Keratinocyte (primary cell): ENCODE results near the gene LLGL1. TPM values are rescaled to one million over a fixed set of nuclear protein-coding genes. Genes with fewer than 3 reads are reported as not detected.

Experiments
- DNase-seq: peaks from one replicate; pipeline ENCODE4 v3.0.0-alpha.2; 2011; ENCODE audit warnings: low read depth, missing footprints, low spot score
- FAIRE-seq: peaks from 2 replicates; lab custom pipeline; 2011; peaks lifted over from hg19 to GRCh38; lab: Jason Lieb, UNC
- H2AFZ ChIP-seq: 2 replicates; pipeline ENCODE4 v1.6.0; 2012; ENCODE audit warnings: low read length, control low read depth, inconsistent platforms; ENCODE audit not compliant: control insufficient read depth
- H3K27ac ChIP-seq: 2 replicates; pipeline ENCODE4 v1.5.1; 2011; ENCODE audit warnings: low read length; ENCODE audit not compliant: control insufficient read depth, insufficient read depth
- H3K27me3 ChIP-seq: 3 replicates; pipeline ENCODE4 v1.6.0; 2011; ENCODE audit warnings: low read length; ENCODE audit not compliant: control insufficient read depth, insufficient read depth; ENCODE audit errors: extremely low read depth
- H3K36me3 ChIP-seq, 2 experiments: 2 replicates in 1 of 2; 3 replicates in 1 of 2; pipeline ENCODE4 v1.5.1; 2011; ENCODE audit warnings: low read length in 2 of 2, mild to moderate bottlenecking in 1 of 2; ENCODE audit not compliant: control insufficient read depth in 2 of 2, insufficient read depth in 2 of 2; ENCODE audit errors: extremely low read depth in 1 of 2
- H3K4me1 ChIP-seq: 3 replicates; pipeline ENCODE4 v1.5.1; 2011; ENCODE audit warnings: low read length; ENCODE audit not compliant: control insufficient read depth, insufficient read depth; ENCODE audit errors: extremely low read depth
- H3K4me2 ChIP-seq: 3 replicates; pipeline ENCODE4 v1.6.0; 2011; ENCODE audit warnings: low read depth, low read length; ENCODE audit not compliant: control insufficient read depth, insufficient read depth; ENCODE audit errors: extremely low read depth
- H3K4me3 ChIP-seq, 3 experiments: fragments of 200-600 bp in 1 of 3; sonication (generic) in 1 of 3; 2 replicates in 2 of 3; 3 replicates in 1 of 3; pipeline ENCODE4 v1.5.1; 2011 to 2016; ENCODE audit warnings: low read length in 3 of 3, mild to moderate bottlenecking in 3 of 3, control low read depth in 2 of 3, inconsistent platforms in 1 of 3, low read depth in 1 of 3, mixed read lengths in 1 of 3, mixed run types in 1 of 3, moderate library complexity in 1 of 3; ENCODE audit not compliant: control insufficient read depth in 2 of 3, insufficient read depth in 2 of 3; ENCODE audit errors: extremely low read depth in 1 of 3
- H3K79me2 ChIP-seq: 2 replicates; pipeline ENCODE4 v1.6.0; 2012; ENCODE audit warnings: low read length; ENCODE audit not compliant: control insufficient read depth, insufficient read depth
- H3K9ac ChIP-seq: 3 replicates; pipeline ENCODE4 v1.6.0; 2011; ENCODE audit warnings: low read length; ENCODE audit not compliant: control insufficient read depth, insufficient read depth; ENCODE audit errors: extremely low read depth
- H3K9me1 ChIP-seq: 3 replicates; pipeline ENCODE4 v1.6.0; 2011; ENCODE audit warnings: low read length; ENCODE audit not compliant: control insufficient read depth, insufficient read depth; ENCODE audit errors: extremely low read depth
- H3K9me3 ChIP-seq: 2 replicates; pipeline ENCODE4 v1.5.1; 2012; ENCODE audit warnings: low read depth, low read length; ENCODE audit not compliant: control insufficient read depth
- H4K20me1 ChIP-seq: 3 replicates; pipeline ENCODE4 v1.6.0; 2011; ENCODE audit warnings: low read length; ENCODE audit not compliant: control insufficient read depth, insufficient read depth; ENCODE audit errors: extremely low read depth
- CTCF ChIP-seq, 3 experiments: IDR thresholded peaks in 1 of 3; conservative IDR thresholded peaks in 1 of 3; optimal IDR thresholded peaks in 1 of 3; 2 replicates in 2 of 3; 3 replicates in 1 of 3; pipeline versions ENCODE3 to v1.5.1; 2011; ENCODE audit warnings: low read length in 3 of 3, mild to moderate bottlenecking in 3 of 3, moderate library complexity in 2 of 3, control low read depth in 1 of 3, inconsistent platforms in 1 of 3; ENCODE audit not compliant: insufficient read depth in 2 of 3; ENCODE audit errors: extremely low read depth in 1 of 3
- EZH2 ChIP-seq: IDR thresholded peaks from one replicate; pipeline ENCODE4 v1.6.1; 2012; ENCODE audit warnings: inconsistent platforms, mild to moderate bottlenecking, low read length, moderate library complexity
- dilution Hi-C: fragments of 300-500 bp; cut with MboI; formaldehyde crosslinking; loops from one replicate; pipeline ENCODE4 v1.7.0; 2020; ENCODE audit warnings: low sequenced_read_pairs; ENCODE audit not compliant: extremely low pct_ligation_motif_present
- polyA plus RNA-seq, 5 experiments: library from polyadenylated mRNA; depleted of rRNA in 3 of 5; stranded (reverse) in 3 of 5; stranded (forward) in 1 of 5; unstranded in 1 of 5; fragments of >200 nt; gene quantifications; 1 replicate in 1 of 5; 2 replicates in 3 of 5; 3 replicates in 1 of 5; pipeline versions ENCODE4 v1.2.1 to v1.2.3, GENCODE V29; 2011 to 2012; ENCODE audit warnings: missing spikeins in 2 of 5, low read depth in 1 of 5, low replicate concordance in 1 of 5

Gene LLGL1
- polyA plus RNA-seq, 1 donor (not counting 4 experiments of a cell fraction or from before 2014, with no cell fraction given), result 13.8 TPM

- TF ChIP-seq CTCF (optimal IDR thresholded peaks at IDR 0.05 in 1 of 3, IDR thresholded peaks at IDR 0.05 in 1 of 3, conservative IDR thresholded peaks at IDR 0.05 in 1 of 3; ENCODE audit: extremely low read depth in 1 of 3, insufficient read depth in 2 of 3, low read length in 3 of 3), result no peak
- TF ChIP-seq EZH2, result no peak
- H3K27me3 ChIP-seq, result no peaks in the 10 kb centered on the region
- no peak overlapping the region for H3K4me2 ChIP-seq
- FAIRE-seq, result no peak
- dilution Hi-C loops, result no loop called here
- no peak overlapping the region for H3K27ac ChIP-seq
- no peak for DNase-seq
- H3K9ac ChIP-seq, result no peak overlapping the region
- no peak overlapping the region for H2AFZ ChIP-seq
- peaks cover 15% of the 10 kb centered on the region for H3K79me2 ChIP-seq
- H3K36me3 ChIP-seq, result peaks cover 9 to 17% of the 10 kb centered on the region in 2 experiments
- no peaks in the 10 kb centered on the region for H4K20me1 ChIP-seq
- H3K9me3 ChIP-seq, result no peaks in the 10 kb centered on the region
- no peak overlapping the region for H3K4me3 ChIP-seq
- peaks cover 28% of the 10 kb centered on the region for H3K4me1 ChIP-seq
- peaks cover 3% of the 10 kb centered on the region for H3K9me1 ChIP-seq
These were observed 38.6 kb downstream of the LLGL1 start for GRCh38 chr17:18263885-18264682.

- TF ChIP-seq CTCF (optimal IDR thresholded peaks at IDR 0.05 in 1 of 3, IDR thresholded peaks at IDR 0.05 in 1 of 3, conservative IDR thresholded peaks at IDR 0.05 in 1 of 3; ENCODE audit: extremely low read depth in 1 of 3, insufficient read depth in 2 of 3, low read length in 3 of 3), result no peak
- TF ChIP-seq EZH2, result no peak
- H3K36me3 ChIP-seq, result peaks cover 9 to 17% of the 10 kb centered on the region in 2 experiments
- H3K9me3 ChIP-seq, result no peaks in the 10 kb centered on the region
- no peaks in the 10 kb centered on the region for H4K20me1 ChIP-seq
- H3K4me3 ChIP-seq, result no peak overlapping the region
- peaks cover 2% of the 10 kb centered on the region for H3K79me2 ChIP-seq
- H3K4me1 ChIP-seq, result peaks cover 11% of the 10 kb centered on the region
- no peak overlapping the region for H2AFZ ChIP-seq
- FAIRE-seq (no peak), DNase-seq (no peak)
- H3K4me2 ChIP-seq, result no peak overlapping the region
- H3K9me1 ChIP-seq, result no peaks in the 10 kb centered on the region
- H3K9ac ChIP-seq, result no peak overlapping the region
- H3K27ac ChIP-seq, result no peak overlapping the region
- H3K27me3 ChIP-seq, result no peaks in the 10 kb centered on the region
- dilution Hi-C loops, result no loop called here
These were observed 41.9 kb downstream of the LLGL1 start for GRCh38 chr17:18267366-18267765.
